C4-2B (cell line): ENCODE results near the gene TCF20.

Experiments used
- ZFX ChIP-seq: fragments of 450-650 bp; IDR thresholded peaks from 2 replicates; pipeline ENCODE4 v1.6.1; 2017
- TF ChIP-seq, protein P1 (sequence below): fragments of 450-650 bp; conservative IDR thresholded peaks from 2 replicates; pipeline ENCODE4 v1.5.1; 2017; ENCODE audit warnings: mild to moderate bottlenecking

DNA sequence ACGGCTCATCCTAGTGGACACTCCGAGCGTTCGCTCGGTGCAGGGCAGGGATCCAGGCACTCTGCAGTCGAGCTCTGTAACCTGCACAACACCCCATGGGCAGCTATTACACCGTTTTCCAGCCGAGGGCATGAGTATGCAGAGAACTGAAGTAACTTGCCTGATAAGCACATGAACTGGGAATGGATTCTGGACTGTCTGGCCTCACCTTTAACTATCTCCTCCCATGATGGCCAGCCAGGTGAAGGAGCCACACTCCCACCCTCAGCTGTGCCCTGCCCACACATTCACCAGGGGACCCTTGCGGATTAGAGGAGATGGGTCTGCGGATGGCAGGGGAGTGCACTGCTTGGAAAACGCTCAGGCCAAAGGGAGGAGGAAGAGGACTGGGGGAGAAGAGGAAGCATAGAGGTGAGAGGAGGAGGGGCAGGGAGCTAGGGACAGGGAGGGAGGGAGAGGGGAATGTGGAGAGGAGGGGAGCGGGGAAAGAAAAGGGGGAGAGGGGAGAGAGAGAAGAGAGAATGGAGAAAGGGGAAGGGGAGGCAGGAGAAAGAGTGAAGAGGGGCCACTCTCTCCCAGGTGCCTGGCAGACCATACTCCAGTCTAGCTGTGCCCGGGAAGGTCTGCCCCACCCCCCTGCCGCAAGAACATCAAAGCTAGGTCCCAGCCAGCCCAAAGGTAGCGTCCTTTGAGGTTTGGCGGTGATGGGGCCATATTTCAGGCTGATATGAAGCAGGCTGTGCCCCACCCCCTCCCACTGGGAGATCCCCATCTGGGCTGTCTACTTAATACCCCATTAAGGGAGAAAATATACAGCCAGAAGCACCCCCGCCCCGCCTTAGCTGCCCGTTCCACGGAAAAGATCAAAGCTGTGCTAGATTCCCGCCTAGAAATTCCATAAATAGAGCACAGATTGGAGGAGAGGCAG is 33.2 kb upstream of the TCF20 start:
- TF ChIP-seq, protein P1, sequence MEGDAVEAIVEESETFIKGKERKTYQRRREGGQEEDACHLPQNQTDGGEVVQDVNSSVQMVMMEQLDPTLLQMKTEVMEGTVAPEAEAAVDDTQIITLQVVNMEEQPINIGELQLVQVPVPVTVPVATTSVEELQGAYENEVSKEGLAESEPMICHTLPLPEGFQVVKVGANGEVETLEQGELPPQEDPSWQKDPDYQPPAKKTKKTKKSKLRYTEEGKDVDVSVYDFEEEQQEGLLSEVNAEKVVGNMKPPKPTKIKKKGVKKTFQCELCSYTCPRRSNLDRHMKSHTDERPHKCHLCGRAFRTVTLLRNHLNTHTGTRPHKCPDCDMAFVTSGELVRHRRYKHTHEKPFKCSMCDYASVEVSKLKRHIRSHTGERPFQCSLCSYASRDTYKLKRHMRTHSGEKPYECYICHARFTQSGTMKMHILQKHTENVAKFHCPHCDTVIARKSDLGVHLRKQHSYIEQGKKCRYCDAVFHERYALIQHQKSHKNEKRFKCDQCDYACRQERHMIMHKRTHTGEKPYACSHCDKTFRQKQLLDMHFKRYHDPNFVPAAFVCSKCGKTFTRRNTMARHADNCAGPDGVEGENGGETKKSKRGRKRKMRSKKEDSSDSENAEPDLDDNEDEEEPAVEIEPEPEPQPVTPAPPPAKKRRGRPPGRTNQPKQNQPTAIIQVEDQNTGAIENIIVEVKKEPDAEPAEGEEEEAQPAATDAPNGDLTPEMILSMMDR: no peak
- TF ChIP-seq ZFX: no peak
